NCI-H510A (cell line): ENCODE results near the gene CD59.
"Not testable (repeated sequence)": the region's sequence is repeated elsewhere in the genome, so short reads cannot be mapped to it uniquely, and the experiment has no call there.

Experiments
- DNase-seq: peaks from one replicate; lab custom pipeline; 2025; lab: John Stamatoyannopoulos, UW

The CD59 gene

GRCh38 chr11:33742249-33742851 lies 6.1 kb upstream of the CD59 start:
- DNase-seq = no peak

- no peak for DNase-seq
Observed at GRCh38 chr11:33741806-33742205, 5.6 kb upstream of the CD59 start.

DNA sequence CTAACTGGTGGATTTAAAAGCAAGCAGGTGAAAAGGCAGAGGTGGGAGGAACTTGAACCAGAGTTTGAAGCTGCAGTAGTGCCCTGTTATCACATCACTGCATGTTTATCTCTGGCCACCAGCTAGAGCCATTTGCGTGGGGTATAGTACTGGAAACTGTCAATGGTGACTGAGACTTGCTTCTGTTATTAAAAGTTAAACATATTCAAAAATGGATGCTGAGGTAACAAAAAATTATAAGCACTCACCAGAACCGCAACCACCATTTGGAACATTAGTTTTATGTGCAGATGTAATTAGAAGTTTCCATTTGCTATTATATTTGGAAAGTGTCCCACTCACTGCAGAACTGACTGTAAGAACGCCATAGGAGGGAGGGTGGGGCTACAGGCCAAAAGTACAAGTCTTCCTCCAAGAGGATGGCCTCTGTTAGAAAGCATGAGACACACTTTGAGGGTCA lies 1.2 kb upstream of the CD59 start:
- no peak for DNase-seq

- no peak for DNase-seq
Observed at GRCh38 chr11:33735271-33736147, 714 bp downstream of the CD59 start.

DNA sequence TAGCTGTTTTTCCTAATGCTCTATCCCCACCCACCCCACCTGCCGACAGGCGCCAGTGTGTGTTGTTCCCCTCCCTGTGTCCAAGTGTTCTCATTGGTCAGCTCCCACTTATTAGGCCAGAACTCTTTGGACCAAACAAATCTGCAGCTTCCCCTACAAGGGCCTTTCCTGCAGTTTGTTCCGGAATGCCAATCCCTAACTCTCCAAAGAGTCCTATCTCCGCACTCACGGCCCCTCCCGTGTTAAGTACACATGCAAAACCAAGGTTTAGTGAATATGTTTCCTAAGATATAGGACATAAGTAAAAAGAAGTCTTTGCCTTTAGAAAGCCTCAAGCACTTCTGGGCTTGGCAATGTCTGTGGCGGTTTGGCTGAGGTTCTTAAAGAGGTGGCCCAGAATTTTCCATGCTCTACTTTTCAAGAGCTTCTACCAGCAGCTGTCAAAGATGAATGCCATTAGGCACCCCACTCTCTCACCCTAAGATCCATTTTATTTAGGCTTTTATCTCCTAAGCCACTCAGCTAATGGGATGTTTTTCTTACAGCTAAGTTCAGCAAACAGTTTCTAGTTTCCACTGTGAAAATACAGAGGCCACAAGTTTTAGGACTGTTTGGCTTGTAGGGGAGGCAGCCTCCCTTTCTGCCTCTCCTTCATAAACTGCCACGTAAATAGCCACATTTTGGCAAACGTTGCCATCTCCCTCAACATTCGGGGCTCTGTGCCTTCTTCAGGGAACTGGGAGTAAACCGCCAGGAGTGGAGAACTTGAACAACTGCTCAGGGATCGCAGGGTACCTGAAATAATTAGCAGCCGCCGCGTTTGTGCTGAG lies 1.6 kb downstream of the CD59 start:
- DNase-seq = no peak

GRCh38 chr11:33733980-33734379 lies 2.2 kb downstream of the CD59 start:
- DNase-seq = no peak

- no peak for DNase-seq
Observed at GRCh38 chr11:33731723-33732531, 4.3 kb downstream of the CD59 start.

GRCh38 chr11:33730716-33731115 lies 5.5 kb downstream of the CD59 start:
- no peak for DNase-seq

DNA sequence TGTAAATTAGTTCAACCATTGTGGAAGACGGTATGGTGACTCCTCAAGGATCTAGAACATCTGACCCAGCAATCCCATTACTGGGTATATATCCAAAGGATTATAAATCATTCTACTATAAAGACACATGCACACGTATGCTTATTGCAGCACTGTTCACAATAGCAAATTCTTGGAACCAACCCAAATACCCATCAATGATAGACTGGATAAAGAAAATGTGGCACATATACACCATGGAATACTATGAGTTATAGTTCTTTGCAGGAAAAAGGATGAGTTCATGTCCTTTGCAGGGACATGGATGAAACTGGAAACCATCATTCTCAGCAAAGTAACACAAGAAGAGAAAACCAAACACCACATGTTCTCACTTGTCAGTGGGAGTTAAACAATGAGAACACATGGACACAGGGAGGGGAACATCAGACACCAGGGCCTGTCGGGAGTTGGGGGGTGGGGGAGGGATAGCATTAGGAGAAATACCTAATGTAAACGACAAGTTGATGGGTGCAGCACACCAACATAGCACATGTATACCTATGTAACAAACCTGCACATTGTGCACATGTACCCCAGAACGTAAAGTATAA lies 7.1 kb downstream of the CD59 start:
- DNase-seq = not testable (repeated sequence)

GRCh38 chr11:33727539-33727938 lies 8.7 kb downstream of the CD59 start:
- DNase-seq = not testable (repeated sequence)

DNA sequence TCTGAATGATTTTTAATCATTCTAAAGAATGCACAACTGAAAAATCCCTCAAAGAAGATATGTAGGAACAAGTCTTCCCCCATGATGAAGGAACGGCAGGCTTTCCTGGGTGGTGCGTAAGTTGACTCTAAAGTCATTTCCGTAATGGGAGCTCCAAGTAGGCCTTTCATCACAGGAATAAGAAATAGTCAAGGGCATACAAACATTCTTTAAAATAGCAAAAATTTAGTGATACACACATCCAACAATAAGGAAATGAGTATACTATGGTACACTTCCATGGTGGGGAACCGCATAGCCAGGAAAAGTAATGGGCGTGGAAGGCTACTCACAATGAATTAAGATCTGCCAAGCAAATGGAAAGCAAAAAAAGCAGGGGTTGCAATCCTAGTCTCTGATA lies 10.7 kb downstream of the CD59 start:
- no peak for DNase-seq

DNA sequence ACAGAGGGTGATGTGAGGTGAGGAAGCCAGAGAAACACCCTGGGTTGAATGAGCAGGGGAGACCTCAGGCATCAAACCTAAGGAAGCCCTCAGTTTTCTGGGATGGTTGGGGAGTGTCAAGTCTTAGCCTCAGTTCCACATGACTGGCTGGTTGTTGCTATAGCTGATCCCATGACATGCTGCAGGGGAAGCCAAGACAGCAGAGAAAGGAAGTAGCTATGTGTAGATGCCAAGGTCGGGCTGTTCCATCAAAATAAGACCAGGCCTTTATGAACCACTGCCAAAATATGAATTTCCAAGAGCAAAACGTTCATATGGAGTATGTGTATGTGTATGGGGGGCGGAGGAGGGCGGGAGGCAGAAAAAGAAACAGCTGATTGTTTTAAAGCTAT lies 11.6 kb downstream of the CD59 start:
- DNase-seq = no peak

DNA sequence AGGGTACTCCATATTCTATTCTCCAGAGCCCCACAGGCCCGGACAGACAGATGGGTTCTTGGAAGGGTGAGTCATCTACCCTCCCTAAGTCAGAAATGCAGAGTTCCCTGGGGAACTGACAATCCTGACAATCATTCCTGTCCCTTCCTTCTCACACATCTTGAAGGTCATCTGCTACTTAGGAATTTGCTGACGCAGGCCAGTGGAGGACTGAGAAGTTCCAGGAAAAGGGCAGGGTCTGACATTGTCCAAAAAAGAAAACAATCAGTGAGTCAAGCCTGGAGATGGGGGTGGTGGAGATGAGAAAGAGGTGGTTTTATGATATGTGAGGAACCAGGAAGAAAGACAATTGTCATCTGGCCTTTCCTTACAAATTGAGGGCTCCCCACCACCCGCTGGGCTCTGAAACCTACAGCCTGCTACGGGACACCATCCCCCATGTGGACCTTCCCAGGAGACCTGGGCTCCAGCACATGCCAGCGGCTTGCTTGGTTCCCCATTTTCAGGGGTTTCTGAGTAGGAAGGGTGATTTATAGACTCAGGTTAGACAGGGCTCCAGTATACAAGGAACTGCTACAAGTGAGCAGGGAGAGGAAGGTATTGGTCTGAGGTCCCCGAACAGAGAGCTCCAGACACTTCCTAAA lies 12.9 kb downstream of the CD59 start:
- no peak for DNase-seq

- DNase-seq = no peak
Observed at GRCh38 chr11:33722590-33723234, 13.5 kb downstream of the CD59 start.

- no peak for DNase-seq
Observed at GRCh38 chr11:33721984-33722383, 14.2 kb downstream of the CD59 start.

GRCh38 chr11:33721426-33721825 lies 14.8 kb downstream of the CD59 start:
- no peak for DNase-seq

- DNase-seq = no peak
Observed at GRCh38 chr11:33719587-33719986, 16.6 kb downstream of the CD59 start.

GRCh38 chr11:33718440-33718839 lies 17.8 kb downstream of the CD59 start:
- no peak for DNase-seq

DNA sequence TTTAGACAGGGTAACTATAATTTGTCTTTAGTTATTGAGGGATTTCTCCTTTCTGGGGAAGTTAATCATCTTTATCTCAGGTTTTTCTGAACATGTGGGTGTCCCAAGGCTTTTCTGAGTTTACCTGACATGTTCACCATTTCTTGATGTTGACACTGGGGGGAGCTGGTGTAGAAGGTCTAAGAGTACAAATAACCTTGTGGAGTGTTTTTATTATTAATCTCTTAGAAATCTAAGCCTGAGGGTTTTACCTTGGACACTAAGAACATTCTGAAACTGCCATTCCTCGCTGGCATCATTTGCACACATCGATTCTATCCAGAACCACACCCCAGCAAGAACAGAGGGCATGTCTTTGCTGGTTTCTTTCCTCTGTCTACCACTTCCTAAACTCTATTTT lies 20.0 kb downstream of the CD59 start:
- no peak for DNase-seq

- no peak for DNase-seq
Observed at GRCh38 chr11:33713856-33714398, 22.3 kb downstream of the CD59 start.
